SJCRH30 (cell line): ENCODE data around the gene STX4. TPM values are rescaled to one million over a fixed set of nuclear protein-coding genes. Genes with fewer than 3 reads are reported as not detected.
A peak's percentile ranks its signal among the peaks of the same experiment; 100 is the strongest.

Experiments
- DNase-seq, 2 experiments: peaks; one replicate each; pipeline ENCODE4 v3.0.0-alpha.2; 2015 to 2020
- H3K27ac ChIP-seq: fragments of 250-450 bp; sonication (Bioruptor Pico); 2 replicates; pipeline ENCODE4 v1.5.1; 2020; ENCODE audit warnings: mild to moderate bottlenecking, moderate library complexity
- H3K27me3 ChIP-seq: fragments of 250-450 bp; sonication (Bioruptor Pico); 2 replicates; pipeline ENCODE4 v1.5.1; 2020; ENCODE audit warnings: mild to moderate bottlenecking, moderate library complexity
- H3K36me3 ChIP-seq: fragments of 250-450 bp; sonication (Bioruptor Pico); 2 replicates; pipeline ENCODE4 v1.5.1; 2020; ENCODE audit warnings: mild to moderate bottlenecking, moderate library complexity
- H3K4me1 ChIP-seq: fragments of 250-450 bp; sonication (Bioruptor Pico); 2 replicates; pipeline ENCODE4 v1.5.1; 2020; ENCODE audit warnings: mild to moderate bottlenecking, moderate library complexity
- H3K4me3 ChIP-seq: fragments of 250-450 bp; sonication (Bioruptor Pico); 2 replicates; pipeline ENCODE4 v1.5.1; 2020; ENCODE audit warnings: mild to moderate bottlenecking, moderate library complexity
- H3K9me3 ChIP-seq: fragments of 250-450 bp; sonication (Bioruptor Pico); replicated peaks from 2 replicates; pipeline ENCODE4 v1.5.1; 2020; ENCODE audit warnings: mild to moderate bottlenecking, moderate library complexity
- total RNA-seq: library from RNA; depleted of rRNA; stranded (reverse); fragments of >200 nt; shearing (Covaris generic); gene quantifications from 2 replicates; pipeline ENCODE4 v1.2.3, GENCODE V29; 2014

The STX4 gene
- total RNA-seq, 1 experiment from 2014 or later = 23.9 TPM

DNA sequence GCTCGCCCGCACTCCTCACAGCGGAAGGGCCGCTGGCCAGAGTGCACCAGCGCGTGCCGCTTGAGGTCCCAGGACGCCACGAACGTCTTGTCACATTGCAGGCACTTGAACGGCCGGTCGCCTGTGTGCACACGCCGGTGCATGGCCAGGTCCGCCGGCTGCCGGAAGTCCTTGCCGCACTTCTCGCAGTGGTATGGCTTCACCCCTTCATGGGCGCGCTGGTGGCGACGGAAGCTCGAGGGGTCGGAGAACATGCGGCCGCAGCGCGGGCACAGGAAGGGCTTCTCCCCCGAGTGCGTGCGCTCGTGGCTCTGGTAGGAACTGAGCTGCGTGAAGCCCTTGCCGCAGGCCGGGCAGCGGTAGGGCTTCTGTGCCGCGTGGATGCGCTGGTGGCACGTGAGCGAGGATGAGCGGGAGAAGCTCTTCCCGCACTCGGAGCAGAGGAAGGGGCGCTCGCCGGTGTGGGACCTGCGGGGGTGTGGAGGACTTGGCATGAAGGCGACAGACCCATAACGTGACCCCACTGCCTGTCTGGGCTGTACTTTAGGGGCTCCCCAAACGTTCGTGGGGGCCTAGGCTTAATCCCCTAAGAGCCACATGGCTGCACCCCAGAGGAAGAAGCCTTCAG, 28.6 kb downstream of the STX4 start:
- H3K9me3 ChIP-seq = no peaks in the 10 kb centered on the region
- no peak overlapping the region for H3K4me3 ChIP-seq
- H3K27ac ChIP-seq = no peak overlapping the region
- peaks cover 60% of the 10 kb centered on the region for H3K36me3 ChIP-seq
- DNase-seq = no peak
- no peaks in the 10 kb centered on the region for H3K27me3 ChIP-seq
- H3K4me1 ChIP-seq = peaks cover 24% of the 10 kb centered on the region

DNA sequence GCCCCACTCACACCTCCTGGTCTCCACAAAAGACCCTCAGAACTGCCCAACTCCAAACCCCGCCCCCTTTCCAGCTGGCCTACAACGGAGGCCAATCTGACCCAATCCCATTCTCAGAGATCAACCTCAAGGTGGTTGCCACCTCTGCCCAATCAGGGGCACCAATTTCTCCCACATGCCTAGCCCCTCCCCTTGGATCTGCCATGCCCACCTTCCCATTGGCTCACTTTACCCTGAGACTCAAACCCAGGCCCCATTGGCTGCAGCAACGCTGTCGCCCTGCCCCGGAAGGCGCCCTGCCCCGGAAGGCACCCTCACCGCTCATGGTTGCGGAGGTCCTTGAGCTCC, 30.1 kb downstream of the STX4 start:
- Histone ChIP-seq H3K4me3 (no peak overlapping the region), H3K27ac (peak overlapping the region; percentile 91), H3K27me3 (no peaks in the 10 kb centered on the region), H3K9me3 (no peaks in the 10 kb centered on the region), H3K36me3 (peaks cover 55% of the 10 kb centered on the region), H3K4me1 (peaks cover 24% of the 10 kb centered on the region)
- DNase-seq = no peak

DNA sequence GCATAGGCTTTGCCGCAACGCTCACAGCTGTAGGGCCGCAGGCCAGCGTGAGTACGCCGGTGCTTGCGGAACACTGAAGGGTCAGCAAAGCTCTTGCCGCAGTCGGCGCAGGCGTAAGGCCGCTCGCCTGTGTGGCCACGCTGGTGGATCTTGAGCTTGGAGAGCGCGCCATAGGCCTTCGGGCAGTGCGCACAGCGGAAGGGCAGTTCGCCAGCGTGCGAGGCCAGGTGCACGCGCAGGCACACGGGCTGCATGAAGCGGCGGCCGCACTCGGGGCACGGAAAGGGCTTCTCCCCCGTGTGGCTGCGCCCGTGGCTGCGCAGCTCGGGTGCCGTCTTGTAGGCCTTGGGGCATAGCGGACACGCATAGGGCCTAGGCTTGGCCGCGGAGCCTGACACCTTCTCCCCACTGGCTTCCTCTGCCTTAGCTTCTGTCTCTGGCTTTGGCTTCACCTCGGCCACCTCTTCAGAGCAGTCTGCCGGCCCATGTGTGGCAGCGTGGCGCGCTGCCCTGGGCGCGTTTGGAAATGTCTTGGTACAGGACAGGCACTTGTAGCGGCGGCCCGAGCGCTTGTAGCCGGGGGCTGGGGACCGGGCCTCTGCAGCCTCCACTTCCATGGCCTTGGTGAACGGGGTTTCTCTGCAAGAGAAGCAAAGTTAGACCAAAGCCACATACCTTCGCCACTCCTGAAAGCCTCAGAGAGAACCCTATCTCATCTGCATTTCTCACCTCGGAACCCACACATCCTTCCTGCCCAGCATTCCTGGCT, 30.7 kb downstream of the STX4 start:
- no peak overlapping the region for H3K4me3 ChIP-seq
- H3K27ac ChIP-seq = peak overlapping the region; percentile 91
- H3K36me3 ChIP-seq = peaks cover 50% of the 10 kb centered on the region

DNA sequence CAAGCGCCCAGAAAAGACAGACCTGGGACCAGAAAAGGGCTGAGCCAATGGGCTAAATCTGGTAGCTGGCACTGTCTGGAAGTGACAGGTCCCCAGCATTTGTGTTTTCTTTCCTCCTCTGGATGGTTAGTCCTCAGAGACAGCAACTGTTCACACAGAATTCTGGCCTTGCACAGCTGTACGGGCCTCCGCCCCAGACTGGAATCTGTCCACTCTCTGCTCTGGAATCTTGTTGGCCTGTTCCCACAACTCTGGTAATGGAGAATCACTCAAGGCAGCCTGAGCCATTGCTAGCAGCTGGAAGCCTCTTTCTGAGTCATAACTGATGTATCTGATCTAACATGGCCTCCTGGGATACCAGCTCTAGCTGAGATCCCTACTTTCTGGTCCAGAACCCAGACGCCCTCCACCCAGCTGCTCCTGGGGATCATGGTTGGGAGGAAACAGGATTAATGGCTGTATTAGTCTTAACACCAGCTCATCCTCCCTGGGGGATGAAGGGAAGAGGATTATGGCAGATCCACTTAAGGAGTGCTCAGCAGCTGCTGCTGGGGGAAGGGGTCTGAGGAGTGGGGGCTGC, 31.6 kb downstream of the STX4 start:
- Histone ChIP-seq H3K36me3 (peaks cover 43% of the 10 kb centered on the region), H3K4me3 (no peak overlapping the region), H3K9me3 (no peaks in the 10 kb centered on the region), H3K27ac (peak overlapping the region; percentile 91), H3K4me1 (peaks cover 24% of the 10 kb centered on the region), H3K27me3 (no peaks in the 10 kb centered on the region)
- DNase-seq = peak; percentile 99 to 100

More for the DNA sequence above, 30.7 kb downstream of the STX4 start:
- Histone ChIP-seq H3K4me1 (peaks cover 24% of the 10 kb centered on the region), H3K9me3 (no peaks in the 10 kb centered on the region), H3K27me3 (no peaks in the 10 kb centered on the region)
- no peak for DNase-seq

DNA sequence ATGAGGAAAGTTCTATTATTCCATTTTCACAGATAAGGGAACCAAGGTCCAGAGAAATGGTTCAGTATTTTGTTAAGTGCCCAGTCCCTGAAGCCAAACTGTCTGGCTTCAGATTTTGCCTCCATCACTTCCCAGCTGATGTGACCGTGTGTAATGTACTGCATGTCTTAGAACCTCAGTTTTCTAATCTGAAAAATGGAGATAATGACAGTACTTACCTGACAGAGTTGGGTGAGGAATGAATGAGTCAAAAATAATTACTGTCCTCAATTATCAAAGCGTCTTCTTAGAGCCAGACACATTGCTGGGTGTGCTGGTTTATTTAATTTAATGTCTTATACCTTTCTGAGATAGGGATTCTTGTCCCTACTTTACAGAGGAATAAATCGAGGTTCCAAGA, 34.0 kb downstream of the STX4 start:
- Histone ChIP-seq H3K9me3 (no peaks in the 10 kb centered on the region), H3K27ac (no peak overlapping the region), H3K36me3 (peaks cover 20% of the 10 kb centered on the region), H3K4me3 (no peak overlapping the region), H3K4me1 (peaks cover 31% of the 10 kb centered on the region), H3K27me3 (no peaks in the 10 kb centered on the region)
- no peak for DNase-seq

DNA sequence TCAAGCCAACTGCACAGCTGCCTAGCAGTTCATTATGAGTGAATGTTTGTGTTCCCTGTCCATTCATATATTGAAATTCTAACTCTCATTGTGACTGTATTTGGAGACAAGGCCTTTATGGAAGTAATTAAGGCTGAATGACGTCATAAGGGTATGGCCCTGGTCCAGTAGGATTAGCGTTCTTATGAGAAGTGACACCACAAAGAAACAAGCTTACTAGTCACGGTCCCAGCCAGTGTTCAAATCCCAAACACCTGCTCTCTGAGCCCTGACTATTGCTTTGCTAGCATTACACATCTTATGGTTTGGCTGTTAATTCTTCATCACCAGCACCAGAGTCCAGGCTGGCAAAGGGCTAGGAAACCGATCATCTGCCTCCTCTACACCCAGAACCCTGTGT, 38.5 kb downstream of the STX4 start:
- peak overlapping the region; percentile 94 for H3K4me3 ChIP-seq
- H3K27me3 ChIP-seq = no peaks in the 10 kb centered on the region
- no peaks in the 10 kb centered on the region for H3K9me3 ChIP-seq
- peaks cover 9% of the 10 kb centered on the region for H3K36me3 ChIP-seq
- peak overlapping the region; percentile 98 for H3K27ac ChIP-seq
- peak; percentile 93 to 99 for DNase-seq
- peaks cover 7% of the 10 kb centered on the region for H3K4me1 ChIP-seq

DNA sequence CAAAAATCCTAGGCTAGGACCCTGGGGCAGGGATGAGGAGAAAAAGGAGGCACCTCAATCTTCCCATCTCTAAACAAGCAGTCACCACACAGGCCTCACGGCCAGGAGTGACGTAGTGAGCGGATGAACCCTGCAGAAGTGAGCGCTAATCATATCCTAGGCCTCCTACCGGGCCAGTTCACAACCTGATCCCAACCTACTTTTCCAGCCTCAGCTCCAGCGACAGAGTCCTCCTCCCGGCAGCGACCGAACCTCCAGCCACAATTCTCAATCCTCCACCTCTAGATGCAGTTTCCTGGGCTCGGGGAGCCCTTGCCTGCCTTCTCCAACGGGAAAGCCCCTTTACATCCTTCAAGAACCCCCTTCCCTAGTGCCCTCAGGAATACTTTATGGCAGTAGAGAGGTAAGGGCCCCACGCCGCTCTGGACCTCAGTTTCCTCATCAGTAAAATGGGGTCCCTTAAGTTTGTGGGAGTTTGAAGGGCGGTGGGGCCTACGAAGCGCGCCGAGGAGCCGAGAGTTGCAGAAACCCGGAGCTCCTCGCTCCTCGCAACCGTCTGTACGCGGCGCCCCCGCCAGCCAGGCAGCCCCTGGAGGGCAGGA, 39.3 kb downstream of the STX4 start:
- H3K27ac ChIP-seq = peak overlapping the region; percentile 98
- H3K4me1 ChIP-seq = peaks cover 7% of the 10 kb centered on the region
- H3K27me3 ChIP-seq = no peaks in the 10 kb centered on the region
- H3K36me3 ChIP-seq = peaks cover 12% of the 10 kb centered on the region
- DNase-seq = peak; percentile 40 to 70
- H3K9me3 ChIP-seq = no peaks in the 10 kb centered on the region
- peak overlapping the region; percentile 94 for H3K4me3 ChIP-seq

DNA sequence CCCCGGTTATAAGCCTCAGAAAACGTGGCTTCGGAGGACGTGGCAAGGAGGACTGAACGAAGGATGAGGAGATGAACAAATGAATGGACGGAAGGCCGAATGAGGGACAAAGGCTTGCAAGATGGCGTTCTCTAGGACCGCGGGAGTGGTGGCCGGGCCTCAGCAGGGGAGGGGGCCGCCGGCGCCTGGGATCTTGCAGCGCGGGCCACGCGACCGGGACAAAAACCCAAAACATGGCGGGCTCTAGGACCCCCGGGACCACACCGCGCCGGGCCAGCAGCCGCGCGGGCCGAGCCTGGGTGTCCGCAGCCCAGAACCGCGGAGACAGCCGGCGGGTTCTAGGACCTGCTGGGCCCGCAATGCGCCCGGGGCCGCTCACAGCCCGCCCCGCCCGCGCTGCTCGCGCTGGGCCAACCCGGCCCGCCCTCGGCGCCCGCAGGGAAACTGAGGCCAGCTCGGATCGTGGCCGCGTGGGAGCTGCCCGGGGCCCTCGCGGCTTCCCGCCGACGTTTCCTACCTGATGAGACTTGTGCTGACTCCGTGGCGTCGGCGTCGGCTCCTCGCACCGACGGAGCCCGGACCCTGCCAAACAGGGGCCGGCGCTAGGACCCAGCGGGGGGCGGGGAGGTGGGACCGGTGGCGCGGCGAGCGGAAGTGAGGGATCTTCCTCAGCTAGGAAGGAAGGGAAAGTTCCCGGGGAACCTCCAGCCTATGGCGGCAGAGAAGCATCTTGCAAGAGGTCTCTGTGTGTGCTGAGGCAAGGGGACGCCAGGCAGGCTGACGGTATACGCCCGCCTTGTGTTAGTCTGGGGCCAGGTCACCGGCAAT, 40.0 kb downstream of the STX4 start:
- H3K4me1 ChIP-seq = peaks cover 7% of the 10 kb centered on the region
- H3K9me3 ChIP-seq = no peaks in the 10 kb centered on the region
- peak; percentile 92 to 93 for DNase-seq
- peaks cover 17% of the 10 kb centered on the region for H3K36me3 ChIP-seq
- H3K4me3 ChIP-seq = peak overlapping the region; percentile 94
- peak overlapping the region; percentile 98 for H3K27ac ChIP-seq
- no peaks in the 10 kb centered on the region for H3K27me3 ChIP-seq

DNA sequence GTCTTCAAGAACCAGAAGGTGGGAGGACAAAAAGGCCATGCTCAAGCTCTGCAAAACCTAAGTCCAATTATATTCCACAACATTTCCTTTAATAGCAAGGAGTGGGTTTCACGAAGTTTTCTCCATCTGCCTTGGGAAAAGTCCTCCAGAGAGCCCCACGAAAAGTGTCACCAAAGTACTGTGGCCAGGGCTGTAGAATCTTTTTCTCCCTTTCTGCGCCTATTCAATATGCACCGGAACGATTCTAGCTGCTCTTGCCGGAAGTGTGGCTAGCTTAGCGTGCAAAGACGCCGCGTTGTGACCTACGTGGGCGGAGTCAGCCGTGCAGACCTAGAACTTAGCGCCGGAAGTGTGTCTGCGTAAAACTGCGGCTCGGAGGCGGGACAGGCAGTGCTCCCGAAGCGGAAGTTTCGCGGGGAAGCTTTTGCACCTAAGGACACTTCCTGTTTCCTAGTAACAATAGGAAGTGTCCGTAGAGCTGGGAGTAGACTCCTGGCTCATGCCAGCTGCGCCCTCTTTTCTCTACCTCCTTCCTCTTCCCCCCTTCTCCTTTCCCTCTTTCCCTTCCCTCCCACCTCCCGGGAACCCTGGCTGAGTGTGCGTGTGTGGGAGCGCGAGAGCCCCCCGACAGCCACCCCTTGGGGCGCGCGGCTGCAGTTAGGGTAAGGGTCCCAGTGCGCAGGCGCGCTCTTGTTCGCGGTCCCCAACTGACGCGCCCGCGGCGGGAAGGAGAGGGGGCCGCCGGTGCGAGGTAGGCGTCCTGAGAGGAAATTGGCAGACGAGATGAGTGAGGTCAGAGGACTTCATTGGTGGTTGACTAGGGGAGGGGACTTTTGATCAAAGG, 40.8 kb downstream of the STX4 start, which contains the start of the genes ZNF646 and ZNF668:
TSS of gene ZNF646 (plus strand) at position 453 of the 844 bp plus-strand sequence. CDS start 1,903 bp downstream, outside the sequence.
TSS of gene ZNF668 (minus strand) at position 271 of the 844 bp plus-strand sequence. CDS start 9,781 bp downstream, outside the sequence.
- Histone ChIP-seq H3K4me3 (peak within 1 kb of the TSS; percentile 94), H3K27me3 (no peaks in the 10 kb centered on the region), H3K9me3 (no peaks in the 10 kb centered on the region), H3K27ac (peak within 1 kb of the TSS; percentile 98), H3K4me1 (peaks cover 7% of the 10 kb centered on the region), H3K36me3 (peaks cover 26% of the 10 kb centered on the region)
- peak; percentile 98 to 99 for DNase-seq

DNA sequence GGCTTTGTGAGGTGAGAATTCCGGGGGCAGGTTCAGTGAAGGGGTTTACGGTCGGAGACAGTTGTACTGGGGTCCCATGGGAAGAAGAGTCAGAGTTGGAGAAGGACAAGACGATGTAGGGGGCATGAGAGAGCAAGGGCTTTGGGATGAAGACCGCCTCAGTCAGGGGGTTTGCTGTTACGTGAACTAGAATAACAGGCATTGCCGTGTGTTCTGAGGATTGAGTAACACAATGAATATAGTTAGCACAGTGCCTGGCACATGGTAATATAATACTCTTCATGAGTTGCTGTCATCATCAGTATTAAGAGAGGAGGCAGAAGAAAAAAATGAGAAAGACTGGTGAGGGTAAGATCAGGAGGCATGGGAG, 41.4 kb downstream of the STX4 start:
- Histone ChIP-seq H3K27me3 (no peaks in the 10 kb centered on the region), H3K4me1 (peaks cover 7% of the 10 kb centered on the region), H3K27ac (peak overlapping the region; percentile 98), H3K4me3 (peak overlapping the region; percentile 94), H3K9me3 (no peaks in the 10 kb centered on the region), H3K36me3 (peaks cover 32% of the 10 kb centered on the region)
- DNase-seq = no peak

DNA sequence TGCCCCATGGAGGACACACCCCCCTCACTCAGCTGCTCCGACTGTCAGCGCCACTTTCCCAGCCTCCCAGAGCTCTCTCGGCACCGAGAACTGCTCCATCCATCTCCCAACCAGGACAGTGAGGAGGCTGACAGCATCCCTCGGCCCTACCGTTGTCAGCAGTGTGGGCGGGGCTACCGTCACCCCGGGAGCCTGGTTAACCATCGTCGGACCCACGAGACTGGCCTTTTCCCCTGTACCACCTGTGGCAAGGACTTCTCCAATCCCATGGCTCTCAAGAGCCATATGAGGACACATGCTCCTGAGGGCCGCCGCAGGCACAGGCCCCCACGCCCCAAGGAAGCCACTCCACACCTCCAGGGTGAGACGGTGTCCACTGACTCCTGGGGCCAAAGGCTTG, 43.0 kb downstream of the STX4 start:
- H3K9me3 ChIP-seq = no peaks in the 10 kb centered on the region
- H3K4me3 ChIP-seq = no peak overlapping the region
- peaks cover 1% of the 10 kb centered on the region for H3K4me1 ChIP-seq
- no peak for DNase-seq
- H3K27me3 ChIP-seq = no peaks in the 10 kb centered on the region
- H3K36me3 ChIP-seq = peaks cover 45% of the 10 kb centered on the region
- H3K27ac ChIP-seq = no peak overlapping the region

DNA sequence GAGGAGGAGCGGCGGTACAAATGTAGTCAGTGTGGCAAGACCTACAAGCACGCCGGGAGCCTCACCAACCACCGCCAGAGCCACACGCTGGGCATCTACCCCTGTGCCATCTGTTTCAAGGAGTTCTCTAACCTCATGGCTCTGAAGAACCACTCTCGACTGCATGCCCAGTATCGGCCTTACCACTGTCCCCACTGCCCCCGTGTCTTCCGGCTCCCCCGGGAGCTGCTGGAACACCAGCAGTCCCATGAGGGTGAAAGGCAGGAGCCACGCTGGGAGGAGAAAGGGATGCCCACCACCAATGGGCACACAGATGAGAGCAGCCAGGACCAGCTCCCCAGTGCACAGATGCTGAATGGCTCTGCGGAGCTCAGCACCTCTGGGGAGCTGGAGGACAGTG, 43.7 kb downstream of the STX4 start:
- Histone ChIP-seq H3K4me1 (no peaks in the 10 kb centered on the region), H3K36me3 (peaks cover 45% of the 10 kb centered on the region), H3K27ac (no peak overlapping the region), H3K4me3 (no peak overlapping the region), H3K9me3 (no peaks in the 10 kb centered on the region), H3K27me3 (no peaks in the 10 kb centered on the region)
- DNase-seq = no peak

DNA sequence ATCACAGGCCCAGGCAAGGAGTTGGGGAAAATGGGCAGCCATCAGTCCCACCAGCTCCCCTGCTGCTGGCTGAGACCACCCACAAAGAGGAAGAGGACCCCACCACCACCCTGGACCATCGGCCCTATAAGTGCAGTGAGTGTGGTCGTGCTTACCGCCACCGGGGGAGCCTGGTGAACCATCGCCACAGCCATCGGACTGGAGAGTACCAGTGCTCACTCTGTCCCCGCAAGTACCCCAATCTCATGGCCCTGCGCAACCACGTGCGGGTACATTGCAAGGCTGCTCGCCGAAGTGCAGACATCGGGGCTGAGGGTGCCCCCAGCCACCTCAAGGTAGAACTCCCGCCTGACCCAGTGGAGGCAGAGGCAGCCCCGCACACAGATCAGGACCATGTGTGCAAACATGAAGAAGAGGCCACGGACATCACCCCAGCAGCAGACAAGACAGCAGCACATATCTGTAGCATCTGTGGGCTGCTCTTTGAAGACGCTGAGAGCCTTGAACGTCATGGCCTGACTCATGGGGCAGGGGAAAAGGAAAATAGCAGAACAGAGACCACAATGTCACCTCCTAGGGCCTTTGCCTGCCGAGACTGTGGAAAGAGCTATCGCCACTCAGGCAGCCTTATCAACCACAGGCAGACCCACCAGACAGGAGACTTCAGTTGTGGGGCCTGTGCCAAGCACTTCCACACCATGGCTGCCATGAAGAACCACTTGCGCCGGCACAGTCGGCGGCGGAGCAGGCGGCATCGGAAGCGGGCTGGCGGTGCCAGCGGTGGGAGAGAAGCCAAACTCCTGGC, 44.4 kb downstream of the STX4 start:
- Histone ChIP-seq H3K27me3 (no peaks in the 10 kb centered on the region), H3K27ac (no peak overlapping the region), H3K36me3 (peaks cover 45% of the 10 kb centered on the region), H3K4me3 (no peak overlapping the region), H3K9me3 (no peaks in the 10 kb centered on the region), H3K4me1 (no peaks in the 10 kb centered on the region)
- DNase-seq = no peak
